Retinal pigment epithelial cell (primary cell): ENCODE data around the gene SLTM.
"Not testable (repeated sequence)": the region's sequence is repeated elsewhere in the genome, so short reads cannot be mapped to it uniquely, and the experiment has no call there.

ENCODE experiments used
- DNase-seq: peaks from one replicate; pipeline ENCODE4 v3.0.0-alpha.2; 2010; ENCODE audit warnings: low read depth
- H3K4me3 ChIP-seq: 2 replicates; pipeline ENCODE4 v1.5.1; 2011; ENCODE audit warnings: mild to moderate bottlenecking, low read length, control low read depth, moderate library complexity
- TF ChIP-seq, protein P1 (sequence below): conservative IDR thresholded peaks from 2 replicates; pipeline ENCODE4 v1.5.1; 2011; ENCODE audit warnings: low read depth, low read length, control low read depth, inconsistent platforms

Gene SLTM

DNA sequence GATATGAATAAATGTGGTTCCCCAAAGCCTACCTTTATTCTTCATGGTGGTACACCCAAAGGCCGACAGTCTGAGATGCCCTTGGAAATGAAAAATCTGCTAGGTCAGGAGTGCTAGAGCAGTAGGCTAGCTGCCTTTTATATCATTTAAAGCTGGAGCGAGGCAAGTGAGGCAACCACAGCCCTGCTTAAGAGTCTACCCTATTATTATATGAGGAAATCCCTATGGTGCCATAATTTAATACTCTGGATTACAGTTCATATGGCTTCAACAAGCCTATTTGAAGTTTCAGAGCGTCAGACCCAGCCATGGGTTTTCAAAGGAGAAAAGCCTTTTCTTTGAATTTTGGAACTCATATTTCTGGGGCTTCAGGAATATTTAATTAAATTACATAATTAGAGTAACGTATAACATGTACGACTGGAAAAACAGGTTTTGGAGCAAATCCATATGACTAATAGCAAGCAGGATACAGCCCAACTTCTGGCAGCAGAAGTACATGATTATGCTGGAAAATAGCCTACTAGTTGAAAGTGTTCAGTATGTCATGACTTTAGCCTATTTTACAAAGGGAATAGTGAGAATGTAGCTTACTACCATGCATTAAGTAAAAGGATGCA lies 18.0 kb upstream of the SLTM start:
- TF ChIP-seq, protein P1, sequence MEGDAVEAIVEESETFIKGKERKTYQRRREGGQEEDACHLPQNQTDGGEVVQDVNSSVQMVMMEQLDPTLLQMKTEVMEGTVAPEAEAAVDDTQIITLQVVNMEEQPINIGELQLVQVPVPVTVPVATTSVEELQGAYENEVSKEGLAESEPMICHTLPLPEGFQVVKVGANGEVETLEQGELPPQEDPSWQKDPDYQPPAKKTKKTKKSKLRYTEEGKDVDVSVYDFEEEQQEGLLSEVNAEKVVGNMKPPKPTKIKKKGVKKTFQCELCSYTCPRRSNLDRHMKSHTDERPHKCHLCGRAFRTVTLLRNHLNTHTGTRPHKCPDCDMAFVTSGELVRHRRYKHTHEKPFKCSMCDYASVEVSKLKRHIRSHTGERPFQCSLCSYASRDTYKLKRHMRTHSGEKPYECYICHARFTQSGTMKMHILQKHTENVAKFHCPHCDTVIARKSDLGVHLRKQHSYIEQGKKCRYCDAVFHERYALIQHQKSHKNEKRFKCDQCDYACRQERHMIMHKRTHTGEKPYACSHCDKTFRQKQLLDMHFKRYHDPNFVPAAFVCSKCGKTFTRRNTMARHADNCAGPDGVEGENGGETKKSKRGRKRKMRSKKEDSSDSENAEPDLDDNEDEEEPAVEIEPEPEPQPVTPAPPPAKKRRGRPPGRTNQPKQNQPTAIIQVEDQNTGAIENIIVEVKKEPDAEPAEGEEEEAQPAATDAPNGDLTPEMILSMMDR, result no peak
- H3K4me3 ChIP-seq, result no peak overlapping the region
- peak; percentile 46 for DNase-seq

DNA sequence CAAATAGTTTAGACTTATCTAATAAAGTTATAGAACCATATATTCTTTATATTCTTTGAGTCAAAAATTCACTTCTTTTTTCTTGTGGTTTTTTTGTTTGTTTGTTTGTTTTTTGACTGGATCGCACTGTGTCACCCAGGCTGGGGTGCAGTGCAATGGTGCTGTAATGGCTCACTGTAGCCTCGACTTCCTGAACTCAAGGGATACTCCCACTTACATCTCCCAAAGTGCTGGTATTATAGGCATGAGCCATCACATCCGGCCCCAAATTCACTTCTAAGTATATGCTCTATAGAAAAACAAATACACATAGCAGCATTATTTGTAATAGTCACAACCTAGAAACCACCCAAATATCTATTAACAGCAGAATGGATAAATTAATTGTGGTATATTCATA lies 13.7 kb upstream of the SLTM start:
- no peak overlapping the region for H3K4me3 ChIP-seq
- DNase-seq, result no peak
- TF ChIP-seq, protein P1, result no peak

DNA sequence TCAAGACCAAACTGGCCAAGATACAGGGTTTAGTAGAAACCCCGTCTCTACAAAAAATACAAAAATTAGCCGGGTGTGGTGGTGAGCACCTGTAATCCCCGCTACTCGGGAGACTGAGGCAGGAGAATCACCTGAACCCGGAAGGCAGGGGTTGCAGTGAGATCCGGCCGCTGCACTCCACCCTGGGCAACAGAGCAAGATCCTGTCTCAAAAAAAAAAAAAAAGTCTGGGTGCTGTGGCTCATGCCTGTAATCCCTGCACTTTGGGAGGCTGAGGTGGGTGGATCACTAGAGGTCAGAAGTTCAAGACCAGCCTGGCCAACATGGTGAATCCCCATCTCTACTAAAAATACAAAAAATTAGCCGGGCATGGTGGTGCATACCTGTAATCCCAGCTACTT lies 1.5 kb upstream of the SLTM start:
- DNase-seq, result not testable (repeated sequence)
- H3K4me3 ChIP-seq, result peak overlapping the region; percentile 6

DNA sequence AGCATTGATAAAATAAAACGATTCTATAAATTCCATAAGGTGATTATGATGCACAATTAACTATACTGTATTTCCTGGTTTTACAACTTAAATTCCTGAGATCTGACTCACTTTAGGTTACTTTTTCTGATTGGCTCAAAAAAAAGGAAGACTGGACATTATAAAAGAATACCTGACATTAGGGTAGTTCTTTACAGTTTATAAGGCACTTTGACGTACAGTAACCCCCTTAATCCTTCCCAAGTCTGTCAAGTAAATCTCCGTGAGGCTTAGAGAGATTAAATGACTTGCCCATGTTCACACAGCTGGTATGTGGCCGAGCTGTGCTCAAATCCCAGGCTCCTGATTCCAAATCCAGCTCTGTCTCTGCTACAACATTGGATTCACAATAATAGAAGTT lies 1.0 kb upstream of the SLTM start:
- DNase-seq, result peak; percentile 93
- TF ChIP-seq, protein P1, result no peak
- H3K4me3 ChIP-seq, result peak overlapping the region; percentile 80

DNA sequence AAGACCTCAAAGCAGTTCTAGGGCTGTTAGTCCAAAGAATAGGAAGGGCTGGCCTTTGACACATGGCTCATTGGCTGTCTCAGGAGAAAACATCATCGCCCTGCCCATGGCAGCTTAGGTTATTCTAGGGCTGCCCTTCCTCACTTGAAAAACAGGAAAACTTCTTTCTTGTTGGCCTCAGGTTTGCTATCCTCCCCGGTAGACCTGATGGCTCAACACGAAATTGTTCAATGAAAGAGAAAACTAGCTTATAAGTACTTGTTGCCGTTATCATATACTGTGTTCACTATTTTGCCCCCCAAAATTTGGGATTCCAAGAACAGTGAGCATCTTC lies 602 bp upstream of the SLTM start:
- peak overlapping the region; percentile 80 for H3K4me3 ChIP-seq
- TF ChIP-seq, protein P1, result no peak
- DNase-seq, result no peak

DNA sequence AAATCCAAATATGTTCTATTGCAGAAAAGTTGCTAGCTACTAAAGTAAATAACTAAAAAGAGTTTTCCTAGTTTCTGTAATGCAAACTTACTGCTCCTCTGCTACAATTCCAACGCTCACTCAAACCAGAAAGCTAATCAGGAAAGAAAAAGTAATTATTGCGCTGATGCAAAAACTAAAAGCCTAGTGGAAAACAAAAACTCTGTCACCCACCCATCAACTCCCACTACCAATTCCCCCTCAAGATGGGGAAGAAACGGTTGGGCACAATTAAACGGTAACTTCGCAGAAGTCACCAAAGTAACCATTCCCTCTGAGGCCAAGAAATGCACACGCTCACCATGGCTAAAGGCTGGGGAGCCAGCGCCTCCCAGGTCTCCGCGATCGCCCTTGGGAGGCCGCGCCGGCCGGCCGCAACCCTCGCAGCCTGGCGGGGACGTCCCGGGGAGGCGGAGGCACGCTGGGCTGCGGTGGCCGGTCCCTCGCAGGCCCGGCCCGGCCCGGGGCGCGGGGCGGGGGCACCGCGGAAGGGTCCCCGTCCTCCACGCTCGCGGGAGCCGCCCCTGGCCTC lies 684 bp downstream of the SLTM start:
- peak overlapping the region; percentile 80 for H3K4me3 ChIP-seq
- TF ChIP-seq, protein P1, result no peak
- no peak for DNase-seq

DNA sequence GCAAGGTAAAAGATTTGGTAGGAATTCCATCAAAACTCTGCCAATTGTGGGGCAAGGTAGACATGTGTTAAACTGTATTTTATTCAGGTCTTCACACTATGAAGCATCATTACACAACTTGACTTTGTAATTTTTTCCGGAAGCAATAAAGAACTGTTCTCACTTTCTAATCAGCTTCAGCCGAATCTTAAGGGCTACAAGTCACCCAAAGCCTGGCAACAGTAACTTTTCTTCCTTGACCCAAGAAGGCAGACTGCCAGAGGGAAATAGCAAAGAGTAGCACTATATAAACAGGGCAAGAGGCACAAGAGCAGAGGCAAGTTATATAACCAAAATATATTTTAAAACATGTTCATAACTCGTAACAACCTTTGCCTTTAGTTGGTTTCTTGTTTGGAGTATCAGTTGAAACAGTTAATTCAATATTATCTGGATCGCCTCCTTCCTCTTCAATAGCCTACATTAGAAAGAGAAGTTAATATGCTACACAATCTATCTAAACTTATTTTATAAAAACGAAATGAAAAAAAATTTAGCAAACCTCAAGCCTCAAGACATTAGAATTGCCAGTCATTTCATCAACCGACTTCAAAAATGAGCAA lies 1.4 kb downstream of the SLTM start:
- no peak for DNase-seq
- H3K4me3 ChIP-seq, result peak overlapping the region; percentile 80
- TF ChIP-seq, protein P1, result no peak
